Esophagus mucosa (tissue), 1 donor: Measurements from ENCODE around the gene CHRD. TPM values are rescaled to one million over a fixed set of nuclear protein-coding genes. Genes with fewer than 3 reads are reported as not detected.

Experiments
- ATAC-seq: fragments of 200-7000 bp; cut with Tn5 transposase; one replicate; pipeline ENCODE4 v1.9.1; 2020
- total RNA-seq: library from RNA; stranded (reverse); gene quantifications from one replicate; pipeline ENCODE4 v1.2.4, GENCODE V29; 2023
- donor health status: DM: yes; HTN: yes; CAD: no.

The CHRD gene
- total RNA-seq, 1 donor from 2014 or later = 0.84 TPM

GRCh38 chr3:184347321-184348056 lies 32.4 kb upstream of the CHRD start:
- ATAC-seq = no peak

GRCh38 chr3:184348057-184348382 lies 31.8 kb upstream of the CHRD start:
- no peak for ATAC-seq

DNA sequence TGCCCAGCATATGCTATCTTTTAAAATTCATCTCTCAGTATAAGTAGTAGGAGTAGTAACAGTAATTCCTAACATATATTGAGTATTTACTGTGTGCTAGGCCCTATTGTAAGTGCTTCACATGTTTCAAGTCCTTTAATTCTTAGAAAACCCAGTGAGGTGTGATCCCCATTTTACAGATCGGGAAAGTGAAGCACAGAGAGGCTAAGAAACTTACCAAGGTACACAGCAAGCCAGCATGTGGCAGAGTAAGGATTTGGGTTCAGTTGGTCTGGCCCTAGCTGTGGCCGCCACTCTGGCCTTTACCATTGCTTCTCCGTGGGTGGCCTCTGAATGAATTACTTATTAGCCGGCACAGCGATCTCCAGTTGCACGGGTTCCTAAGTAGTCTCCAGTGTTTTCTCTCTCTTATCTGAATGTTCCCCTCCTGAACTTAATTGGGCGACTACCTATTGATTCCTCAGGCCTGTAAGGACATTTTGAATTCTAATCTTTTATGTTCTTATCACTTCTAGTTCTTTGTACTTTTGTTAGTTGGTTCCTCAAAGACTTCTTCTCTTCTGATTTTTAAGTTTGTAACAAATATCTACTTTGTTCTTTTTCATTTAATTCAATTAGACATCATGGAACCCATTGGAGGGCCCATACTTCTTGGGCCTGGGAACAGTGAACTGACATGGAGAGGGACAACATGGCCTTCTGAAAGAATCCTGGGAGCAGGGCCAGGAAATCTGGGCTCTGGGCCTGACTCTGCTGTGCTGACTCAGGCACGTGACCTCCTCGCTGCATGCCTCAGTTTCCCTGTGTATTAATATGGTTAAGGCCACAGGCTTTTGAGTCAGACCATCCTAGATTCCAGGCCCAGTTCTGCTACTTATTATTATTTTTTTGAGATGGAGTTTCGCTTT lies 30.0 kb upstream of the CHRD start:
- ATAC-seq = no peak

GRCh38 chr3:184350618-184351017 lies 29.2 kb upstream of the CHRD start:
- no peak for ATAC-seq

DNA sequence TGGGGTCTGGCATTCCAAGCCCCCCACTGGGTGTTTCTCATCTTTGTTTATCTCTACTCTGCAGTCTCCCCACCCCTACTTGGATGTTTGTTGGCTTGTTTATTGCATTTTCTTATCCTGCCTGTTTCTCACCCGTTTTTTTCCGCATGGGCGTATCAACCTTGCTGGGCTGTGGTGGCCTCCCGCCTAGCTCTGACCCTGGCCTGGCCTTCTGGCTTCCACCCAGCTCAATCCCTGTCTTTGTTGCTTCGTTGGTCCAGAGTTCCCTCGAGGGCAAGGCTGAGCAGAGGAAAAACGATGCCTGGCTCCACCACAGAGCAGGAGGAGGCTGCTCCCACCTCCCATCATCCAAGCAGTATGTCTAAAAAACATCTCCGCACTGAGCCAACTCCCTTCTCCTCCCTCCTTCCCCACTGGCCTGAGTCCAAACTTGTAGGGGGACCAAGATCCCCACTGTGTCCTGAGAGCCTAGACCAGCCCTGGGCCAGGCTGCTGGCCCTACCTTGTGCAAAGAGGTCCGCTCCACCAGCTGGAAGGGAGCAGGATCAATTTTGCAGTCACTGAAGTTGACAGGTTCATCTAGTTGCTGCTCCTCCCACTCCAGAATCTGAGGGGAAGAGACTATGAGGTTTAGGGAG lies 28.2 kb upstream of the CHRD start:
- ATAC-seq = no peak

- peak; percentile 56 for ATAC-seq
Observed at GRCh38 chr3:184352149-184352785, 27.6 kb upstream of the CHRD start.

DNA sequence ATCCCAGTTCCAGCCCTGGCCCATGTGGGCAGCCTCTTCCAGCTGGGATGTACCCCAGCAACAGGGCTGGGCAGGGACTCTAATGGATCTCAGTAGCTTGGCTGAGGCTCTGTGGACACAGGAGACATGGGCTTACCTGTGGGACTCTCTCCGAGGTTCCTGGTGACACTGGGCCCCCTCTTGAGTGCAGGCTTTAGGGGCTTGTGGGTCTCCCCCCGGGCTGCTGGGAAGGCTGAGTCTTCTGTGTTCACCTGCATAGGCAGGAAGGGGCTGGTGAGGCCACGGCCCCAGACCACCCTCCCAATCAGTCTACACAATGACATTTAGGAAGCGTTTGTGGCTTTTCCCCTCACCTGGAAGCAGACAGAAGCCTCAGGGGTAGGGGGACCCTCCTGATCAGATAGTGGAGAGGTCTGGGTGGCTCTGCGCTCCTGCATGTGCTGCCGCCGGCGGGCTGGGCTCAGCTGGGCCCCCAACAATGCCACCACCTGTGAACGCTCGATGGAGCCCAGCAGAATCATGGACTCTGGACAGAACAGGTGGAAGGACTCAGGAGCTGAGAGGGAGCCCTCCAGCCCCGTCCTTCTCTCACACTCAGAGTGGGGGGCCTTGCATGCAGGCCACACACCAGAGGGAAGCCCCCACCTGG lies 26.8 kb upstream of the CHRD start:
- ATAC-seq = no peak

DNA sequence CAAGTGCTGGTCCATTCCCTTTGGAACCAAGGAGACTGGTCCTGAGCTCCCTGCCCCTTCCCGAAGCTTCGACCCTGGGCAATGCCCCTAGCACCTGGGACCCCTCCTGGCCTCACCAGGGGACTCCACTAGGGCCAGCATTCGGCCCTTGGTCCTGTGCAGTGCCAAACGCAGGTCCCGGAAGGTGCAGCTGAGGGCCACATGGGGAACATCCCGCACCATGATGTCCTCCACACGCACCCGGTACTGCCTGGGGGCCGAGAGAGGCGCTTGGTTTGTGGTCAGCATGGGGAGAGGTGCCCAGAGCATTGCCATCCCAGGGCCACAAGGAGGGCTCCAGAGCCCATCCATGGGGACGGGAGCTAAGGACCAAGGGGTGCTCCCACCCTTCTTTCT lies 26.3 kb upstream of the CHRD start:
- ATAC-seq = no peak

GRCh38 chr3:184354121-184354728 lies 25.6 kb upstream of the CHRD start:
- peak; percentile 33 for ATAC-seq

DNA sequence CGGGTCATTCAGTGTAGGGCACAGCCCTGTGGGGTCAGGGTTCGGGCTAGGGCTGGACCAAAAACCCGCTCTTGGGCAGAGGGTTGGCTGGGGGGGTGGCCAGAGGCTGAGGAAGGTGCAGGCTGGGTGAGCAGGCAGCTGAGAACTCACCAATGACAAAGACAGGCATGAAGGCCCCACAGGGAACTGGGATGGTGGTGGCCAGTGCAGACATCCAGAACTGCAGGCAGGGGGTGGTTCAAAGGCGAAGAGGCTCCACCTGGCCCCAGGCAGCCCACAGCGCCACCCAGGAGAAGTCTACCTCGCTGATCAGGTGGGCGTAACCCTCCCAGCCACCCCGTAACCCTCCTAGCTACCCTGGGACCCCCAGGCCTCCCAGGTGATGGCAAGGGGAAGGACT lies 25.1 kb upstream of the CHRD start:
- ATAC-seq = no peak

GRCh38 chr3:184355261-184356040 lies 24.4 kb upstream of the CHRD start:
- ATAC-seq = no peak

- ATAC-seq = no peak
Observed at GRCh38 chr3:184357248-184358123, 22.4 kb upstream of the CHRD start.

- no peak for ATAC-seq
Observed at GRCh38 chr3:184358124-184358767, 21.6 kb upstream of the CHRD start.

DNA sequence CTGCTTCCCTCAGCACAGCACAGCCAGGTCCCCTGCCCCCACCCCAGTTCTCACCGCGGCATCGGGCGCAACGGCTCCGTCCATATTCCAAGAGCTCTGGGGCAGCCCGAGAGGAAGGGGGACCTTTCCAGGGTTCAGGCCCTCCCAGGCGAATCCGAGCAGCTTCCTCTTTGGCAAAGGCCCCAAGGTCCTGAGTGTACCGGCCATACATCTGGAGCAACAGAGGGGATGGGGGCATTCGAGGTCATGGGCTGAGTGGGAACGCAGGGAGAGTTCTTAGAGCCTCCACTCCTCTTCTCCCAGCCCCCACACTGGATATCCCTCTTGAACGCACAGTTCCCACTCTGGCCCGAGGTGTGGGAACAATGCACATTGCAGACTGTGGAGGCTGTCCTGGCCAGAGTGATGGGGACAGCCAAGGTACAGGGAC lies 20.9 kb upstream of the CHRD start:
- ATAC-seq = no peak

GRCh38 chr3:184359610-184360009 lies 20.2 kb upstream of the CHRD start:
- no peak for ATAC-seq

DNA sequence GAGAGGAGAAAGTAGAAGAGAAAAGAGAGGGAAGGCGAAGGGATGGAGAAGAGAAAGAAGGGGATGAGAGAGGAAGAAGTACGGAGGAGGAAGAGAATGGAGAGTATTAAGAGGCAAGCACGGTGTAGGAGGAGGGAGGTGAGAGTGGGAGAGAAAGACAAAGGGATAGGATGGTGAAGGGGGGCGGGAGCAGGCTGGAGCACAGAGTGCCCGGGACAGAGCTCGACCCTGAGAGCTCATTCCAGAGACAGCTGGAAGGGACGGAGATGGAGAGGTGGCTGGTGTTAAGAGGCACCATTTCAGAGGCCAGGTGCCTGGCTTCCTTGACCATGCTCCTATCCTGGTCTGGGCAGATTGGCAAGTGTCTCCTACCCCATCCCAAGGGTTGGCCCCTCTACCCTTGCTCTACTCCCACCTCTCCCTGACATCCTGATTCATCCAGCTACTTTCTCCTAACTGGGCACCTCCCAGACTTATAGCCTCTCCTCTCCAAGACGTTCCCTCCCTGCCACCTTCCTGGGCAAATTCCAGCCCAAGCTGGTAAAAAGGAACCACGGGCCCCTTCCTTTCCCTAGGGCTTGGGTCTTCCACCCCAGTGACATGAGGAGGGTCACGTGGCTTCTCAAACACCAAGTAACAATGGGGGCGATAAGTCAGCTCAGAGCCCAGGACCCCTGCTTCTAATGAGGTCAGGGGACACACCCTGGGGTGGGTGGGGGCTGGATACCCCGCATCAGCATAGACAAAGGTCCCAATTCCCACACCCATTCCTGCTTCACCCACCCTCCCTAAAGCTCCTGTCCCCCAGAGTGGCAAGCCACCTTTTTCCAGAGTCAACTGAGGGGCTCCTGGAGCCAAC lies 19.6 kb upstream of the CHRD start:
- ATAC-seq = no peak

- no peak for ATAC-seq
Observed at GRCh38 chr3:184360929-184361531, 18.8 kb upstream of the CHRD start.

GRCh38 chr3:184361532-184361931 lies 18.3 kb upstream of the CHRD start, which contains the start of the genes CLCN2 and POLR2H:
CLCN2 (minus strand) TSS chr3:184361605; CDS start chr3:184361479, 126 bp downstream.
POLR2H (plus strand) TSS chr3:184361710; CDS start chr3:184363493, 1,783 bp downstream.
- peak; percentile 44 for ATAC-seq
